DOHH2 (cell line): ENCODE results near the gene SH3GL1.

Source experiments
- EZH2phosphoT487 ChIP-seq: fragments of 200-600 bp; sonication (generic); IDR thresholded peaks from 2 replicates; pipeline ENCODE4 v1.6.1; 2017; ENCODE audit warnings: borderline replicate concordance, mild to moderate bottlenecking, antibody characterized with exemption, low read length, moderate library complexity, mixed read lengths
- TF ChIP-seq, protein P1 (sequence below): fragments of 200-600 bp; sonication (generic); IDR thresholded peaks from one replicate; pipeline ENCODE4 v1.5.1; 2014; ENCODE audit warnings: antibody characterized with exemption, mild to moderate bottlenecking, low read depth, low read length; ENCODE audit not compliant: poor library complexity, severe bottlenecking

DNA sequence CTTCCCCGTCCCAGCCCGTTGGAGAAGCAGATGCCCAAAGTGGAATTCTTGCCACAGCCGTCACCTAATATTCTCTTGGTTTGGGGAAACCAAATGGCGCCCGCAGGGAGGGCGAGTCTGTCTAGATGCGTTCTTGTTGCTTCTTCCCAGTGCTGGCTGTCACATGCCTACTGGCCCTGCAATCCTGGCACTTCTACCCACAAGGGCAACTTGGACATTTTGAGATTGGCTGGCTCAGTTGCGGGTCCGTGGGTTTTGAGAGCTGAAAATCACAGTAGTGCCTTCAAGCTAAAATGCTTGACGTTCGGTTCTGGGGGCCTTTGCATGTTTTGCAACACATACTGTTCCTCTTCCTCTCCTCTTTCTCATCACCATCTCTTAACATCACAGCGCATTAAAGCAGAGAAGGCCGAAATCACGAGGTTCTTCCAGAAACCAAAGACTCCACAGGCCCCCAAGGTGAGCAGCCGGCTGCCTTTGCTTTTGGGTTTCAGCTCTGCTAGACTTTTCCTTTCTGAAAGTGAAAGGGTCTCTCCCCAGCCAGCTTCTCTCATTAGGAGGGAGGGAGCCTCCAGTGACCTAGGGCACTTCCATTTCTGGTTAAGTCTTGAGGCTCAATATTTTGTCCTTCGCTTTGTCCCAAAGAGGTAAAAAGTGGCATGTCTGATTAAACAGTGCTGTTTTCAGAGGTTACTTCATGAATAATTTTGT, 23.2 kb upstream of the SH3GL1 start:
- TF ChIP-seq, protein P1, sequence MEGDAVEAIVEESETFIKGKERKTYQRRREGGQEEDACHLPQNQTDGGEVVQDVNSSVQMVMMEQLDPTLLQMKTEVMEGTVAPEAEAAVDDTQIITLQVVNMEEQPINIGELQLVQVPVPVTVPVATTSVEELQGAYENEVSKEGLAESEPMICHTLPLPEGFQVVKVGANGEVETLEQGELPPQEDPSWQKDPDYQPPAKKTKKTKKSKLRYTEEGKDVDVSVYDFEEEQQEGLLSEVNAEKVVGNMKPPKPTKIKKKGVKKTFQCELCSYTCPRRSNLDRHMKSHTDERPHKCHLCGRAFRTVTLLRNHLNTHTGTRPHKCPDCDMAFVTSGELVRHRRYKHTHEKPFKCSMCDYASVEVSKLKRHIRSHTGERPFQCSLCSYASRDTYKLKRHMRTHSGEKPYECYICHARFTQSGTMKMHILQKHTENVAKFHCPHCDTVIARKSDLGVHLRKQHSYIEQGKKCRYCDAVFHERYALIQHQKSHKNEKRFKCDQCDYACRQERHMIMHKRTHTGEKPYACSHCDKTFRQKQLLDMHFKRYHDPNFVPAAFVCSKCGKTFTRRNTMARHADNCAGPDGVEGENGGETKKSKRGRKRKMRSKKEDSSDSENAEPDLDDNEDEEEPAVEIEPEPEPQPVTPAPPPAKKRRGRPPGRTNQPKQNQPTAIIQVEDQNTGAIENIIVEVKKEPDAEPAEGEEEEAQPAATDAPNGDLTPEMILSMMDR: no peak
- TF ChIP-seq EZH2phosphoT487: no peak
